HG03064 (cell line): ENCODE results near the gene TNRC6C.
A peak's percentile ranks its signal among the peaks of the same experiment; 100 is the strongest.
"Not testable (repeated sequence)": the region's sequence is repeated elsewhere in the genome, so short reads cannot be mapped to it uniquely, and the experiment has no call there.

Experiments used
- ATAC-seq: cut with Tn5 transposase; IDR thresholded peaks from one replicate; pipeline ENCODE4 v1.9.1; 2021; ENCODE audit warnings: low read depth; ENCODE audit not compliant: unreplicated experiment

Gene TNRC6C

DNA sequence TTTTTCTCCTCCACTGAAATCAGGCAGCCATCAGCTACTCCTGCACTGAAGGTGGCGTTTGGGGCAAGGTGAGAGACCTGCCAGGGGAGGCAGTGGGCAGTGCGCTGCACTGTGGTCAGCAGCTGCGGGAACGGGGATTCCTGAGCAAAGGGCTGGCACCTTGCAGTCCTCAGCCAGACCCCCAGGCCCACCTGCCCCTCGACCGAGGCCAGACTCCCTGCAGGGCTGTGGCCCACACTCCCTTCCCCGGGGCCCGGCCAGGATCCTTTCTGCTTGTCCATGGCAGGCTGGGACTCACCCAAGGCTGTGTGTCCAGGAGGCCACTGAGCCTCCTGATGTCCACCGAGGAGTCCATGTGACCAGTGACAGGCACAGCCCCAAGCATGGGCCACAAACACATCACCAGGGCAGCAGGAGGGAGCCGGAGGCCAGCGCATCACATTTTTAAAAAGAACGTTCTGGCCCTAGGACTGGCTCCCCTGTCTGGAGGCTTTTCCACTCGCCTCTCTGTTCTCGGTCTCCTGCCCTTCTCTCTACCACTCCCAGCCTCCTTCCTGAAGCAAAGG is 28.5 kb upstream of the TNRC6C start:
- ATAC-seq: no peak

DNA sequence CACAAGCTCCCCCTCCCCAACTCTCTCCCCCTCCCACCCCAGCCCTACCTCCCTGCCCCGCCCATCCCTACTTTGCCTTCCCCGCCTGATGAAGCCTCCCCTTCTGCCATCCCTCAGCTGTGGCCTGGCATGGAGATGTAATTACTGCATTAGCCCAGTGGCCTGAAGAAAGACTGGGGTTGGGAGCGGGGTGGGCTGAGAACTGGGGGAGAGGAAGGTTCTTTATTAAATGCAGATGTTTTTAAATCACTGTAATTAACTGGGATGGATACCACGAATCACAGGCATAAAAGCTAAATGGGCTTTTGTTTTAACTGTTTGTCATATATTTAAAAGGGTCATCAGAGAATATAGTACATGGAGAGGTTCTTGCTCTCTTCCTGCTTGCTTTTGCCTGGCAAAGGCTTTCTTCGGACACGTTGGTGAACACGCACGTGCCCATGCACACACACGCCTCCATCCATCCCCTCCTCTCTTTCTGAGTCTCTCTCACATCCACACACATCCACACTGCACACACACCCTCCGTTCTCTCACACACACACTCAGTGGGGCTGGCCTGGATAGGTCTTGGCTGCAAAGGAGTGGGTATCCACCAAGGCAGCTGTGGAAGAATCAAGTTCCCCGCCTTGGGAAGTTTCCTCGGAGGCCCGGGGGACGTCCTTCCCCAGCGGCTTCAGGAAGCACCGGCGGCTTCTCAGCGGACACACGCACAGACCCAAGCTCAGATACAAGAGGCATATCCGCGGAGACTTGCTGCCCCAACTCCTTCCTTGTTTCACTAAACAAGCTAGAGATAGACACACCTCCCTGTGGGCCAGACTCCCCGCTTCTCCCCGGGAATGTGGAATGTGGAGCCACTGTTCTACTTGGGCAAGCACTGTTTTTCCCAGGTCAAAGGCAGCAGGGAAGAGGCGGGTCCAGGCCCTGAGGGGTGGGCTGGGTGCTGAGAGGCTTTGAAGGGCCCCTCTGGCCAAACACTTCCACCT is 27.4 kb upstream of the TNRC6C start:
- no peak for ATAC-seq

DNA sequence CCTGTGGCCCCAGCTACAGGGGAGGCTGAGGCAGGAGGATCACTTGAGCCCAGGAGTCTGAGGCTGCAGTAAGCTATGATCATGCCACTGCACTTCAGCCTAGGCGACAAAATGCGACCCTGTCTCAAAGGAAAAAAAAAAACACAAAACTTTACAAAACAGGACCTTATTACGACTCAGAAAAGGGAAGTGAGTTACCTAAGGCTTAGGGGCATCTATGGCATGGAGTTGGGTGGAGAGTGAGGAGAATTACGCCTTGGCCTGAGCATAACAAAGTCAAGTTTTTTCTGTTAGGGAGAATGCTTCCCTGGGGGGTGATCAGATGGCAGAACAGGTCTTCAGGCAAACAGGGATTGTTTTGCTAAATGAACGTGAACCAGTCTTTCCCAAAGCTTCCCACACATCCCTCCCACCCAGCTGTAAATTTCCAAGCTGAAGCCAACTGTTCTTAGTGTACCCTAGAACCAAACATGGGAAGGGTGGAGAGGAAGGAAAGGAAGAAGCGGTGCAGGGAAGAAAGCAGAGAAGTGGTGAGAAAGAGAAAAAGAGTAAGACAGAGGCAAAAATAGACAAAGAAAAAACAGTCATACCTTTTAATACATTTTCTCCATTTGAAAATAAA is 24.6 kb upstream of the TNRC6C start:
- ATAC-seq: no peak

DNA sequence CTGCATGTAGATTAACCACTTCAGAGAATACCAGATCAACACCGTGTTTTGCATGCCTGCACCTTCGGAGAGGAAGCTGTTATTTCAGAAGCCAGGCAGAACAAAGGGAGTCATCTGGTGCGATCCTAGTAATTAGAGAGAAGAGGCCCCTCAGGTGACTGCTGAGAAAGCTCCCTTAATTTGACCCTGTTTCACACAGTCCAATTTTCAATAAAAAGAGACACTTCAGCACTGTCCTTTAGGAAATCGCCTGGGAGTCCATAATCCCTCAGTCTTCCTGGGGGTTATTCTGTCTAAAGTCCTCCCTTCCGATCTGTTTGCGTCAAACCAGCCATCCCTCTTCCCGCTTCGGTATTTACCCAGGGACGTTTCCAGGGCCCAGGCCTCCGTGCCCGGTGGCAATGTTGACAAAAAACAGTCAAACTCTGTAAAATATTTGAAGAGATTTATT is 23.4 kb upstream of the TNRC6C start:
- ATAC-seq: no peak

DNA sequence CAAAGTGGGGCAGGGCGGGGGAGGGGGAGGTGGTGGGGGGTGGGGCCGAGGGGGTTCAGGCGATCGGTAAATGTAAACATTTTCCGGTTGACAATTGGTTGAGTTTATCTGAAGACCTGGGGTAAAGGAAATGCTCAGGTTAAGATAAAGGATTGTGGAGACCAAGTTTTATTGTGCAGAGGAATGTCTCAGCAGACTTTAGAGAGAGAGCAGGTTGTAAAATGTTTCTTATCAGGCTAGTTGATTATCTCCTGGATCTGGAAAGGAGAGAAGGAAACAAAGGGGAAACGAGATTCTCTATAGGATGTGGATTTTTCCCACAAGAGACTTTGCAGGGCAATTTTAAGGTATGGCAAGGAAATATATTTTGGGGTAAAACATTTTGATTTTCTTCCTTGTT is 22.8 kb upstream of the TNRC6C start:
- not testable (repeated sequence) for ATAC-seq

DNA sequence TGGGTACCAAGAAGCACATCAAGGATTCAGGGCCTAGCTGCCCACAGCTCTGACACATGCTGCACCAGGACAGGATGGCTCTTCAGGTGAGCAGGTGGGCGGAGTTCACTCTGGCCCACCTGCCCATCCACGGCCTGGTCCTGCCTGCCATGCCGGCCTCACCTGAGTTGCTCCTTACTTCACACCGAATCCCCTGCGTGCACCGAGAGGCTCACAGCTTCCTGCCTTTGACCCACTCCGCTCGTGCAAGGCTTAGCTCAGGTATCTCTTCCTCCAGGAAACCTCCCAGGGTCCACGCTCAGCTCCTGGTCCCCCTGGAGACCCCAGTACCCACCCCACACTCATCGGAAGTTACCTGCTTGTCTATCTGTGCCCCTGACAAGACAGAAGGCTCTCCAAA is 21.6 kb upstream of the TNRC6C start:
- ATAC-seq: no peak

DNA sequence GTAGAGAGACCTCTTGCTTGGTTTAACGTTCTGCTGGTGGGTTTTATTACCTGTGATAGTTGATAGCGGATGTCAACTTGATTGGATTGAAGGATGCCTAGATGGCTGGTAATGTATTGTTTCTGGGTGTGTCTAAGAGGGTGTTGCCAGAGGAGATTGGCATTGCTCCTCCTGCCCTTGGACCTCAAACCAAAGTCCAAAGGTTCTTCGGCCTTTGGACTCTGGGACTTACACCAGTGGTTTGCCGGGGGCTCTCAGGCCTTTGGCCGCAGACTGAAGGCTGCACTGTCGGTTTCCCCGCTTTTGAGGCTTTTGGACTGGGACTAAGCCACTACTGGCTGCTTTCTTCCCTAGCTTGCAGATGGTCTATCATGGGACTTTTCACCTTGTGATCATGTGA is 17.5 kb upstream of the TNRC6C start:
- ATAC-seq: no peak

DNA sequence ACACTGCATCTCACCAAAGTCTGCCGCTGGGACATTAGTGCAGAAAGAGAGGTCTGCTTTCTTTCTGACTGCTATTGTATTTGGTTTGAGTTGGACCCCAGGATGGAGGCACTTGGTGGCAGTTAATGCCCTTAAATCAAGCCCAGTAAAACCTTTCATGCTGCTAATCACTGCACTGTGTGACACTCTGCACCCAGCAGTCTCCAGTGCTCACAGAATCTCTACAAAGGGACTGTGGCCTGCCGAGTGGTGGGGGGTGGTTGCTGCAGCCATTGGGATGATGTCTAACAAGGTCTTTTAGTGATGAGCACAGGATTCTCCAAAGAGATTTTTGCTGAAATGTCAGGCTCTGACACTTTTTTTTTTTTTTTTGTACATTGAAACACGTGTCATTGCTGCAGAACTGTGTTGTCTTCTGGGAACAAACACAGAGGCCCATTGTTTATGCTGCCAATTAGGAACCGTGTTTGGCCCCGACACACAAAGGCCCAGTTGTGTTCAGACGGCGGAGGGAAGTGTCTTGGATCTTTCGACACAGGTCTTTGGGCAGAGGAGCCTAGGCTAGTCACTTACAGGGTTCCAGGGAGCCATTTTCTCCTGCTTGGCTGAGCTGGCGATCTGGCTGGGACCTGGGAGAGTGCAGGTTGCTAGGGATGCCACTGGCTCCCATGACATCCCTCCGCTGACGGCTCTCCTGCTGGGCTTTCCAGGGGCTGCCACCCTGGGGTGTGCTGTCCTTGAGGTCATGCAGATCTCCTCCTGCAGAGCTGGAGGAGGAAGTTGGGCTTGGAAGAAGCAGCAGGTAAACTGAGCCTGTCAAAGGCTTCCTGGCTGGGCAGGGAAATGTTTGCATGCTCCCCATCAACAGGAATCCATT is 16.2 kb upstream of the TNRC6C start:
- ATAC-seq: no peak

DNA sequence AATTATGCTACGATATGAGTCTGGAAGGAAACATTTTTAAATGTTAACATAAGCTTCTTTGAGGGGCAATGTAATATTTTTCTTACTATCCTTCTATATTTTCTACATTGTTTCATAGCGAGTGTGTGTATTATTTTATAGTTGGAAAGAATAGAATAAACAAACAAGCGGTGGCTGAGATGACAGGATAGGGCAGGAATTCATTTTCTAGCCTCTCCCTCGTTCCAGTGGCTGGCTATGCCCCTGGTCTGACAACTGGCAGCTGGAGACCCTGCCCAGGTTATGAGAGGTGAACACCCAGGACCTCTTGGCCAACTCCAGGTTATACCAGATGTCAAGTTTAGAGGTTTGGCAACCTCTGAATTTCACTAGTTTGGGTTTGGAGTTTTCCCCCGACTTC is 14.5 kb upstream of the TNRC6C start:
- no peak for ATAC-seq

DNA sequence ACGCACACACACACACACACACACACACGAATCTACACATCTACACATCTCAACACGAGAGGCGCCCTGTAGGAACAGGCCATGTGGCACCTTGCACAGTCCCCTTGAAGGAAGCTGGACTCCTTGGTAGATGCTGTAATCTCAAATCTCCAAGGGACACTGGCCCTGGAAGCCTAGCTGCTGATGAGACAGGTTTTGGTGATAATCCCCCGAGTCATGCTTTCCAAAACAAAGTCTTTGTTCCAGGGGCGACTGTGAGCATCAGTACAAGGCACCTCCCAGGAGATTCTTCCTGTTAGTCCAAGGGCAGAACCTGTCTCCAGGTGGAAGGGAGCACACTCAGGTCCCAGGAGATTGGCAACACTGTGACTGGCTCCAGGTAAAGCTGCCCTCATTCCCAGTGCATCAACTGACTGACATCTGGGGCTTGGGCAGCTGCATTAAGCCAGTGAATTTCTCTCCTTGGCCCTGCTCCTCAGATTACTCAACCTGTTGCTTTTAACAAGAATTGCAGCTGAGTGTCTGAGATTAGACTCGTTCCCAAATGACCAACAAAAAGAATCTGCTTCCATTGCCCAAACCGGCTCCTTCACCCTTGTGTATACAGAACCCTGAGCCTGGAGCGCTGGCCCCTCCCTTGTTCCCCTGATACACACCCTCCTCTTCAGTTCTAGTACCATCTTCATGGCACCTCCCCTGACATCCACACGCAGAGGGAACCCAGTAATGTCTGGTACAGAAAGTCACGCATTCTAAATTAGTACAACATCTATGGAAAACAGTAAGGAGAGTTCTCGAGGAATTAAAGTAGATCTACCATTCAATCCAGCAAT is 13.9 kb upstream of the TNRC6C start:
- ATAC-seq: no peak

DNA sequence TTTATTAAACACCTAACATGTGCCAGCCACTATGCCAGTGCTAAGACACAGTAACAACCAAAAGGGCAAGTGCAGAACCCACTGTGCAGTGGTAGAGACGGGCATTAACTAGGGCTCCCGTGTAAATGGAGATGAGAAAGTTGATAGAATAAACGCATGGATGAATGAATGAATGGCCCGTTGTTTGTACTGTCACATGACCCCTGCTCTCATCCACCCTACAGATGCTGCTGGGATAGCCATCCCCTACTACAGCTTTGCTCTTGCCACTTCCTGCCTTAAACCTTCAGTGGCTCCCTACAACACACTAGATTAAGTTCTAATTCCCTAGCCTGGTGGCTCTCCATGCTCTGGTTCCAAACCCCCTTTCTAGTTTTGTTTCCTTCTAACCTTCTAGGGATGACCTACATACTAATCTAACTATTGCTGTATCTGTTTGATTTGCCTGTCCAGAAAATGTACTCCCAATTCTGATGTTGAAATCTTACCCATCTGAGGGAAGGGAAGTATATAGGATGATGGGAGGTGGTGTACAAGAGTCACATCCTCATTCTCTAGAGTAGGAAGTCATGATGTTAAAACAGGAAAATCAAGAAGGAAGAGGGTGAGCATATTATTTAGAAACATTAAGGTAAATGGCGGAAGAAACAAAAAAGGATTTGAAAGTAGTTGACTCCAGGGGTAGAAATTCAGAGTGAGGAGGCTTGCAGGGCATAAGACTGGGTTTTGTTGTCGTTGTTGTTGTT is 11.4 kb upstream of the TNRC6C start:
- no peak for ATAC-seq

DNA sequence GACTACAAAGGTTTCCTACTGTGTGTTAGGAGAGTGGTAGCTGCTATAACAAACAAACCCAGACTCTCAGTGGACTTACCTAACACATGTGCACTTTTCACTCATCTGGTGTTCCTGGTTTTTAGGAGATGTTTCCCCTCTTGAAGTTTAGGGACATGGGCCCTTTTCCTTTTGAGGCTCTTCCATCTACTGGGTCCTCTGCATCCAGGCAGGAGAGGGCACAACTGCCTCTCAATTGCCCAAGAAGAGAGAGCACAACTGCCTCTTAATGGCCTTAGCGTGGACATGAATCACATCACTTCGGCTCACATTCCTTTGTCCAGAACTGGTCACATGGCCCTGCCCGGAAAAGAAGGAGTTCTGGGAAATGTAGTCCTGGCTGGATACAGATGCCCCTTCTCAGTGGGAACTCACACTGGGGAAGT is 9.8 kb upstream of the TNRC6C start:
- ATAC-seq: no peak

DNA sequence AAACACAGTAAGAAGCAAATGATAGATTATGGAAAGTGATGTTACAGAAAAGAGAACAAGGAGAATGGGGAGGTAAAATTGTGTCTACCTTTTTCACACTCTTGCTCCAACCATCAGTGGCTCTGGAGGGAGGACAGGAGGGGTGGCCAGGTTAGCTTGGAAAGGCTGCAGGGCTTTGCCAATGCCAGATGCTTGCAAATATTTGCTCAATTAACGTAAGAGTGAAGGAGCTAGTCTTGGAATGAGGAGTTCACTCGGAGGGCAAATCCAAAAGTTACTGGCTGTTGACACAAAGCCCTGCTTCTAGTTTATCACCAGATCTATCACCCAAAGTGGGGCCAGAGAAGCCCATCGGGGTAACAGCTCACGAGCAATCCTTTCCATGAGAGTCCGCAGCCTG is 7.4 kb upstream of the TNRC6C start:
- ATAC-seq: no peak

DNA sequence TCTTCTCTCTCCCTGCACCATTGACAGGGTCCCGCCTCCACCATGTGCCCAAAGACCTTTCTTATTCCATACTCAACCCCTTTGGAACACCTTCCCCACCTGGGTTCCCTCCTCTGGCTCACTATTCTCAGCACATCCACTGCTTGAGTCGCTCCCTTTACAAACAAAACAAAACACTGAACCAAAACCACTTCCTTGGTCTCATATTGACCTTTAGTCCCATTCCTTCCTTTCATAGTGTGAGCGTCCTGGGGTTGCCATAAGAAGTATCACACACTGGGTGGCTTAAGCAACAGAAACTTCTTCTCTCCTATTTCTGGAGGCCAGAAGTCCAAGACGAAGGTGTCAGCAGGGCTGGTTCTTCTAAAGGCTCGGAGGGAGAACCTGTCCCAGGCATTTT is 6.1 kb upstream of the TNRC6C start:
- ATAC-seq: no peak

DNA sequence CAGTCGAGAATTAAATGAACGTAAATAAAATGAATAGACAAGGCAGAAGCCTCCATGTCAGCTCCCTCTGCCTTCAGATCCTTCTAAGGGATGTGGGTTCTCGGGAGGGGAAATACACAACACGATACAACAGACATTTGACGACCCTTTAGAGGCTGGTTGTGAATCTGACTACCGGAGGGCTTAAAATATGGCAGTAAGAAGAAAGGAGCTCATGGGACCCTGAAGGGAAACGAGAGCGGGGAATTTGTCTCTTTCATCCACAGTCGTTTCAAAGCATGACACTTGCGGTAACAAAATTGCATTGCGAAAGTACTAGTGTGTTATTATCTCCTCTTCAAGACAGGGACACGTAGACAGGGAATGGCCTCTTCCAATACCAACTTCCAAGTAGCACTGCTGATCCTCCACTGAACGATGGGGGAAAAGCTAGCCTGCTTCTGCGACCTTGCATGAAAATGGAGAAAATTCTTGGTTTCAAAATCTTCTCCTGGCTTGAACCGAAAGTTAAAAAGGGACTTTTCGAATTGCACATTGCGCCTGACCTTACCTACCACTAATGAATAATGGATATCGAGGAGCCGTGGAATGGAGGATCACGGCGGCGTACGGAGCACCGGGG is 1.2 kb upstream of the TNRC6C start:
- ATAC-seq: no peak

DNA sequence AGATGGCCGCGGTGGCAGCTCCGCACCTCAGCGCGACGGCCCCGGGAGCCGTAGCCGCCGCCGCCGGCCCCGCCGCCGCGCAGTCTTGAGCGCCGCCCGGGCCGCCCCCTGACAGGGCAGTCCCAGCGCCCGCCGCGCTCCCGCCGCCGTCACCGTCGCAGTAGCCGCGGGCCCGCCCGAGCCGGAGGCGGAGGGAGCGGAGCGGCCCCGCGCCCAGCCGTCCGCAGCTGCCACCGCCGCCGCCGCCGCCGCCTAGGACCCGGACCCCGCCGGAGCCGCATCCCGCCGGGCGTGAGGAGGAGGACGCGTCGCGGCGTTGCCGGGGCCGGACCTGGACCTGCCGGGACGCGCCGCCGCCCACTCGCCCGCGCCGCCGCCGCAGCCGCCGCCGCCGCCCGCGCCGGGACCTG is 218 bp downstream of the TNRC6C start:
- ATAC-seq: peak; percentile 8

DNA sequence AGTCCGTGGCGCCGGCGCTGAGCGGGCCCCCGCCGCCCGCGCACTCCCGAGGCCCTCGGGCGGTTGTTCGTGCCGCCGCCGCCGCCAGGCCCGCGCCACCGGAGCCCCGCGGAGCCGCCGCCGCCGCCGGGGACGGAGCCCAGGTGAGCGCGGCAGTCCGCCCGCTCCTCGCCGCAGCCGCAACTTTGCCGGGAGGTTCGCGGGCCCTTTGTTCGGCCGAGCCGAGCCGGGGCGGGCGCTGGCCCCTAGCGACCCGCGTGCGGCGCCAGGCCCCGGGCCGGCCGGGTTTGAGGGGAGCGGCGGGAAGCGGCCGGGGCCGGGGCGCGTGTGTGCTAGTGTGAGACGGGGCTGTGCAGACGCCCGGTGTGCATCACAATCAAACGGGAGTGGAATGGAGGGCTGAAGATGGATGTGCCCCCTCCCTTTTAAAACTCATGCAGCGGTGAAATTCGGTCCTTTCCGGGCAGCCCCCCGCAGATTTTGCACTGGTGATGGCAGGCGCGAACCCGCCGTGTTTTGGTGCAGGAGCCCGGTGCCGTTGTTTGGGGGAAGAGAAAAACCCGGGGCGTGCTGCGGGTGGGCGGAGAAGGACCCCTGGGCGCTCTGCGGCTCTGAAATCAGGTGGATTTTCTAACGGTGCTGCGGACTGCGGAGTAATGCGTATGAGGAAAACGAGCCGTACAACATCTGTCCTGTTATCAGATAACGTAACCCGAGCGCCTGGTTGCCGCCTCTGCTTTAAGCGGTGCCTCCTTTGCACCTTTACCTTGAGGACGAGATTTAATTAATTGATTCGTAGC is 823 bp downstream of the TNRC6C start:
- ATAC-seq: no peak
